ENCODE measurements around the gene NTNG1. TPM values are rescaled to one million over a fixed set of nuclear protein-coding genes. Genes with fewer than 3 reads are reported as not detected.

NTNG1 gene
- total RNA-seq, 1 donor from 2014 or later, result 2.4 TPM

DNA sequence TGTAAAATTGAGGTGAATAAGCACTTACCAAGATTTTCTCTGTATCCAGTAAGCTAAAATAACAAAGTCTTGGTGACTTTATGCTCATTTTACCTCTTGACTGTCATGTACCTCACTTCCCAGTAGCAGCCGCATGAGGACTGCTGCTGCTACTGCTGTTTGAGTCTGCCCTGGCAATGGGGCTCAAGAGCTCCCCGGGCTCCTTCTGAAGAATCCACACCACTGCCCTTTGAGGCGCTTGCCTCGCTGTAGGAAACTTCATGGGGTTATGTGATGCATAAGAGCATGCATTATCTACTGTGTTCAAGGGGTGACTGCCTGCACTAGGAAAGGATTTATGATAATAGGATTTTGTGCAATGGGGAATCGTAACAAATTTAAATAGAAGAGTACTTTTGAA, 113.5 kb downstream of the NTNG1 start:
- Histone ChIP-seq H3K27me3 (ENCODE audit: control insufficient read depth, insufficient read depth, low read length) (no peaks in the 10 kb centered on the region), H3K36me3 (ENCODE audit: control insufficient read depth, insufficient read depth, low read length) (no peaks in the 10 kb centered on the region), H3K4me3 (ENCODE audit: low read depth, low read length) (no peak overlapping the region)
- TF ChIP-seq, protein P1, sequence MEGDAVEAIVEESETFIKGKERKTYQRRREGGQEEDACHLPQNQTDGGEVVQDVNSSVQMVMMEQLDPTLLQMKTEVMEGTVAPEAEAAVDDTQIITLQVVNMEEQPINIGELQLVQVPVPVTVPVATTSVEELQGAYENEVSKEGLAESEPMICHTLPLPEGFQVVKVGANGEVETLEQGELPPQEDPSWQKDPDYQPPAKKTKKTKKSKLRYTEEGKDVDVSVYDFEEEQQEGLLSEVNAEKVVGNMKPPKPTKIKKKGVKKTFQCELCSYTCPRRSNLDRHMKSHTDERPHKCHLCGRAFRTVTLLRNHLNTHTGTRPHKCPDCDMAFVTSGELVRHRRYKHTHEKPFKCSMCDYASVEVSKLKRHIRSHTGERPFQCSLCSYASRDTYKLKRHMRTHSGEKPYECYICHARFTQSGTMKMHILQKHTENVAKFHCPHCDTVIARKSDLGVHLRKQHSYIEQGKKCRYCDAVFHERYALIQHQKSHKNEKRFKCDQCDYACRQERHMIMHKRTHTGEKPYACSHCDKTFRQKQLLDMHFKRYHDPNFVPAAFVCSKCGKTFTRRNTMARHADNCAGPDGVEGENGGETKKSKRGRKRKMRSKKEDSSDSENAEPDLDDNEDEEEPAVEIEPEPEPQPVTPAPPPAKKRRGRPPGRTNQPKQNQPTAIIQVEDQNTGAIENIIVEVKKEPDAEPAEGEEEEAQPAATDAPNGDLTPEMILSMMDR (IDR thresholded peaks at IDR 0.05; ENCODE audit: insufficient read depth, low read length, severe bottlenecking), result no peak
- DNase-seq (ENCODE audit: low read depth), result no peak
- FAIRE-seq, result no peak

DNA sequence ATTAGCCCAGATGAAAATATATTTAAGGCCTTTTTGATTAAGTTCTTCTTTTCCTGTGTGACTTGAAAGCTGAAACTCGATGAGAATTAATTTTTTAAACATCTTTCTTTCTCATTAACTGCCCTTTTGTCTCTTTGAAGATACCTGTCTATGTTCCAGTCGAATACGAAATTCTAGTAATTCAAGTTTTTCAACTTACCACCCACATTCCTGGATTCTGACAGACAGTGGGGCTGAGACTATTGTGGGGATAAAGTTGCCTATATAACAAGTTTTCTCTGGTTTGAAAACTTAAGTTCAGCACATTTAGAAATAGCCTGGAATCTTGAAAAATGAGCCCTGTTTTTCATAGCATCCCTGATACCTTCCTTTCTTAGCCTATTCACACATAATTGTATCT, 114.6 kb downstream of the NTNG1 start:
- TF ChIP-seq, protein P1 (IDR thresholded peaks at IDR 0.05; ENCODE audit: insufficient read depth, low read length, severe bottlenecking), result no peak
- DNase-seq (ENCODE audit: low read depth) (peak; percentile 22), FAIRE-seq (no peak)
- Histone ChIP-seq H3K4me3 (ENCODE audit: low read depth, low read length) (no peak overlapping the region), H3K27me3 (ENCODE audit: control insufficient read depth, insufficient read depth, low read length) (no peaks in the 10 kb centered on the region), H3K36me3 (ENCODE audit: control insufficient read depth, insufficient read depth, low read length) (no peaks in the 10 kb centered on the region)

DNA sequence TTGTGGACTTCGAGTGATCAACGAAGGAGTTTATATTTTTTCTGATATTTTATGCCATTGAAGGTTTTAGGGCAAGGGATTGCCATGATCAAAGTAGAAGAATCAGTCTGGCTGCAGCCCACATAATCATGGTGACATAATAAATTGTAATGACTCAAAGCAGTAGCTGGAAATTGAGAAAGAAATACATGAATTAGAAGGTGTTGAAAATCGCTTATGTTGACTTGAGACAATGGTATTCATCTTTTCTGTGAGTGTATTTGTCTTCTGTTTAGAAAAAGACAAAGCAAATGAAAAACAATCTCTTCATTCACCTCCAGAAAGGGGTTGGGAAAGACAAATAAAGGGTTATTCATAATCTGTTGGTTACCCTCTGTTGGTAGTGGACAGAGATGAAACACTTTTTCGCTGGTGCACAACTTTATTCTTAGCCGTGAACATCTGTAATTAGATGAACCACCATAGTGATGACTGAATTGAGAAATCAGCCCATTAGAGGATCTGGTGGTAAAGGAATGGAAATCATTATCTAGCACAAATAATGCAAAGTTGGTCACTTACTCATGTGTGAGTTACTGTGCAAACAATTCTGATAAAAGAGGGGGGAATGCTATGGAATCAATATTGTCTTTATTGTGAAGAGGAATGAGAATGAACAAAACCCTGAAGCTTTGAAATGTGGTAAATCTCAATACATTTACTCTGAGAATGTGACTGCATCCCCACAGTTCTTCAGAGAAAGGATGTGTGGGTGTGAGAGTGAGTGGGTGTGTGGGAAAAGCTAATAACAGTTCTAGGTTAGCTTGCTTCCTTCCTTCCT, 121.8 kb downstream of the NTNG1 start:
- H3K36me3 ChIP-seq (ENCODE audit: control insufficient read depth, insufficient read depth, low read length), result no peaks in the 10 kb centered on the region
- TF ChIP-seq, protein P1 (IDR thresholded peaks at IDR 0.05; ENCODE audit: insufficient read depth, low read length, severe bottlenecking), result no peak
- FAIRE-seq (no peak), DNase-seq (ENCODE audit: low read depth) (peak; percentile 88)
- no peaks in the 10 kb centered on the region for H3K27me3 ChIP-seq (ENCODE audit: control insufficient read depth, insufficient read depth, low read length)
- H3K4me3 ChIP-seq (ENCODE audit: low read depth, low read length), result no peak overlapping the region

DNA sequence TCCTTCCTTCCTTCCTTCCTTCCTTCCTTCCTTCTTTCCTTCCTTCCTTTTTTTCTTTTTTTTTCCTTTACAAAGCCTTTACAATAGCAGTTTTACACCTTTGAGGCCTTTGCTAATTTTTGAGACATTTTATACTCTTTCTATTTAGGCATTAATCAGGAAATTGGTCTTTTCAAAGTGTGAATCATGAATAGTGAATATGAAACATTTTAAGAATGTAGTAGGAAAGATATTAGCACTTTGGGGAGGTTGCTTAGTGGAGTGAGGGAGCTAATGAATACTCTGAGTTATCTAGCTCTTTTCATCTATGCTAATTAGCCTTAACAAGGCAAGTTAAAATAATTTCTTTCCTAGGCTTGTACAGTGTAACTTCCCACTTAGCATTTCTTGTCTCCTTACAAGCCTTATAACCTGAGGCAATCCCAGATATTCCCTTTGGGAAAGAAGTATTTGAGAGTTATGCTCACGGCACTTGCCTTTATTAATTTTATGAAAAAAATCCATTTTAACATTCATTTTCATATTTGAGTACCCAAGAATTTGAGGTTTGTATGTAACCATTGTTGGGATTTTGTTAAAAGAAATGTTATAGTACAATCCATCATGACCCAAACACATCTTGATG, 122.6 kb downstream of the NTNG1 start:
- DNase-seq (ENCODE audit: low read depth), result peak; percentile 22
- TF ChIP-seq, protein P1 (IDR thresholded peaks at IDR 0.05; ENCODE audit: insufficient read depth, low read length, severe bottlenecking), result no peak
- no peak overlapping the region for H3K4me3 ChIP-seq (ENCODE audit: low read depth, low read length)
- no peaks in the 10 kb centered on the region for H3K27me3 ChIP-seq (ENCODE audit: control insufficient read depth, insufficient read depth, low read length)
- FAIRE-seq, result no peak
- H3K36me3 ChIP-seq (ENCODE audit: control insufficient read depth, insufficient read depth, low read length), result no peaks in the 10 kb centered on the region

DNA sequence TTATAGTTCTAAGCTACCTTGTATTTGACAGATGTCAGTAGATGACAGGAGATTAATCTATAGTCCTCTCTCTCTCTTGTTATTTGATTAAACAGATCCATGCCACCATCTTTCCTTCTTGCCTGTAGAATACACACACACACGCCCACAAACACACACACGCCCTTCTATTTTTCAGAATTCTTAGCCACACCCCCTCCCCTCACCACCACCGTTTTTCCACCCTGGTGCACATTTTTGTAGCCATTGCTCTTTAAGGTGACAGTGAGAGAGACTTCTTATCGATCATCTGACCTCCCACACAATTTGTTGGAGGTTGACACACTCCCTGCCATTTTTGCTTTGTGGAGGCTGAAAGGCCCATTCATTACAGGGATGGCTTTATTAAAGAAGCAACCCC, 123.2 kb downstream of the NTNG1 start:
- DNase-seq (ENCODE audit: low read depth), result no peak
- no peak overlapping the region for H3K4me3 ChIP-seq (ENCODE audit: low read depth, low read length)
- H3K36me3 ChIP-seq (ENCODE audit: control insufficient read depth, insufficient read depth, low read length), result no peaks in the 10 kb centered on the region
- TF ChIP-seq, protein P1 (IDR thresholded peaks at IDR 0.05; ENCODE audit: insufficient read depth, low read length, severe bottlenecking), result no peak
- no peaks in the 10 kb centered on the region for H3K27me3 ChIP-seq (ENCODE audit: control insufficient read depth, insufficient read depth, low read length)
- no peak for FAIRE-seq

Measured in bronchial epithelial cell (primary cell).